HL-60 (cell line): ENCODE data around the gene UBE2M.

ENCODE experiments used
- CTCF ChIP-seq: IDR thresholded peaks from one replicate; pipeline ENCODE4 v1.5.1; 2011; ENCODE audit warnings: low read length, control low read depth, inconsistent platforms; ENCODE audit not compliant: insufficient read depth
- POLR2AphosphoS5 ChIP-seq: IDR thresholded peaks from 2 replicates; pipeline ENCODE4 v1.6.1; 2012; ENCODE audit warnings: low read depth
- REST ChIP-seq: IDR thresholded peaks from 2 replicates; pipeline ENCODE4 v1.6.1; 2012; ENCODE audit warnings: low read depth; ENCODE audit not compliant: insufficient replicate concordance
- SPI1 ChIP-seq: IDR thresholded peaks from 2 replicates; pipeline ENCODE4 v1.6.1; 2012; ENCODE audit warnings: low read depth, mild to moderate bottlenecking, borderline replicate concordance

- TF ChIP-seq CTCF (no peak), REST (no peak), SPI1 (no peak), POLR2AphosphoS5 (0 out of 2 replicates have a peak, but pooled peaks have one; percentile 13)
Measured at GRCh38 chr19:58550362-58551122, 7.9 kb downstream of the UBE2M start.
